ENCODE data around the gene ZNHIT1.

GRCh38 chr7:101220295-101220694 is 2.3 kb downstream of the ZNHIT1 start:
- TF ChIP-seq CTCF (IDR thresholded peaks at IDR 0.05) (no peak), POLR2A (IDR thresholded peaks at IDR 0.05) (no peak)
